Activated T-cell treated with anti-CD3 and anti-CD28 coated beads, Interleukin-2, amount 50 U/mL, for 4 hours (primary cell): ENCODE results near the gene CNPY4. TPM values are rescaled to one million over a fixed set of nuclear protein-coding genes. Genes with fewer than 3 reads are reported as not detected.
"Not testable (repeated sequence)": the region's sequence is repeated elsewhere in the genome, so short reads cannot be mapped to it uniquely, and the experiment has no call there.

ENCODE experiments used
- ATAC-seq, 2 donors: fragments of 200-7000 bp; cut with Tn5 transposase; one replicate each; pipeline ENCODE4 v1.10.0; 2021
- DNase-seq: peaks from one replicate; pipeline ENCODE4 v3.0.0-alpha.2; 2020
- H3K27me3 Mint-ChIP-seq: one replicate; pipeline ENCODE4 v1.8.0; 2021; ENCODE audit warnings: low read depth, mixed read lengths
- H3K36me3 Mint-ChIP-seq: one replicate; pipeline ENCODE4 v1.8.0; 2022; ENCODE audit warnings: mixed read lengths; ENCODE audit not compliant: insufficient read depth
- H3K4me1 Mint-ChIP-seq: one replicate; pipeline ENCODE4 v1.8.0; 2021; ENCODE audit warnings: low read depth, mixed read lengths
- H3K4me3 Mint-ChIP-seq: one replicate; pipeline ENCODE4 v1.8.0; 2021; ENCODE audit warnings: mild to moderate bottlenecking, moderate library complexity, mixed read lengths
- H3K9me3 Mint-ChIP-seq: one replicate; pipeline ENCODE4 v1.8.0; 2021; ENCODE audit warnings: mixed read lengths
- total RNA-seq, 3 donors: library from RNA; stranded (reverse); gene quantifications; one replicate each; pipeline ENCODE4 v1.2.1, GENCODE V29; 2021

The CNPY4 gene
- total RNA-seq, 3 donors from 2014 or later, result 6.6 to 8.6 (median 7.6) TPM

DNA sequence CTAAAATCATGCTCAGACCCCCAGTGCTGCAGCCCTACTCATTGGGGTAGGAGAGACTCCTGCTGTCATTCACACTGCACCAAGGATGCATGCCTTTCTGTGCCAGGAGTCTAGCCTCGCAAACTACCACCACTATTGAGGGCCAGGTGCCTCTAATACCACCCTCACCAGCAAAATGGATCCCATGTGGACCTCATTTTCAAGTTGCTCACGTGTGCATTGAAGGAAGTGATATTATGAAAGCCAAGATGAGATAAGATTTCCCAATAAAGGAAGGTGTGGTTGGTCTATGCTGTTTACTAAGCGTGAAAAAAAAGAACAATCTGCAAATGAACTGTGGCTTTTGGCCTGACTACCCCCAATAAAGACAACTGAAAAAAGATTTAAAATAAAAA, 22.1 kb downstream of the CNPY4 start:
- DNase-seq (no peak), ATAC-seq (no peak)
- H3K4me3 Mint-ChIP-seq, result no peak overlapping the region
- no peaks in the 10 kb centered on the region for H3K9me3 Mint-ChIP-seq
- peaks cover 9% of the 10 kb centered on the region for H3K4me1 Mint-ChIP-seq
- H3K36me3 Mint-ChIP-seq, result no peaks in the 10 kb centered on the region
- H3K27me3 Mint-ChIP-seq, result no peaks in the 10 kb centered on the region

- no peaks in the 10 kb centered on the region for H3K27me3 Mint-ChIP-seq
- DNase-seq (no peak), ATAC-seq (no peak)
- H3K9me3 Mint-ChIP-seq, result no peaks in the 10 kb centered on the region
- H3K4me1 Mint-ChIP-seq, result peaks cover 9% of the 10 kb centered on the region
- no peak overlapping the region for H3K4me3 Mint-ChIP-seq
- no peaks in the 10 kb centered on the region for H3K36me3 Mint-ChIP-seq
Observed at GRCh38 chr7:100142461-100142860, 23.0 kb downstream of the CNPY4 start.

DNA sequence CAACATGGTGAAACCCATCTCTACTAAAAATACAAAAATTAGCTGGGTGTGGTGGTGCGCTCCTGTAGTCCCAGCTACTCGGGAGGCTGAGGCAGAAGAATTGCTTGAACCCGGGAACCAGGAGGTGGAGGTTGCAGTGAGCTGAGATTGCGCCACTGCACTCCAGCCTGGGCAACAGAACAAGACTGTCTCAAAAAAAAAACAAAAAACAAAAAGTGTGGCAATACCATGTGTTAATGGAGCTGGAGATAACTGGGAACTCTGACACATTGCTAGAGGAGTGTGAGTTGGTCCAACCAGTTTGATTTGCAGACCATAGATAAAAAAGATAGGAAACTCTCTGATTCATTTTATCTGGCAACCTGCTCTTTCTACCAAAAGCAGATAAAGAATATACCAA, 26.9 kb downstream of the CNPY4 start:
- not testable (repeated sequence) for H3K36me3 Mint-ChIP-seq, H3K9me3 Mint-ChIP-seq, H3K4me3 Mint-ChIP-seq, DNase-seq, H3K27me3 Mint-ChIP-seq, ATAC-seq
- peaks cover 25% of the 10 kb centered on the region for H3K4me1 Mint-ChIP-seq

DNA sequence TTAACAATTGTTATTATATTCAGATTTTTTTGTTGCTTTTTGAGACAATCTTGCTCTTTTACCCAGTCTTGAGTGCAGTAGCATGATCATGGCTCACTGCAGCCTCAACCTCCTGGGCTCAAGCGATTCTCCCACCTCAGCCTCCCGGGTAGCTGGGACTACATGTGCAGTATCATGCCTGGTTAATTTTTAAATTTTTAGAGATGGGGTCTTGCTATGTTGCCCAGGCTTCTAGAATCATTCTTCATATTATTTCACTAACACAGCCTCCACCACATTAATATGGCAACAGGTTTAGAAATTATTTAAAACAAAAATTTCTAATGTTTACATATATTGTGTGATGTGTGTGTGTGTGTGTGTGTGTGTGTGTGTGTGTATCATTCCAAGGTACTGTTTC, 27.8 kb downstream of the CNPY4 start:
- no peaks in the 10 kb centered on the region for H3K9me3 Mint-ChIP-seq
- DNase-seq, result no peak
- H3K4me3 Mint-ChIP-seq, result no peak overlapping the region
- no peak for ATAC-seq
- no peaks in the 10 kb centered on the region for H3K27me3 Mint-ChIP-seq
- H3K36me3 Mint-ChIP-seq, result peaks cover 6% of the 10 kb centered on the region
- H3K4me1 Mint-ChIP-seq, result peaks cover 31% of the 10 kb centered on the region

DNA sequence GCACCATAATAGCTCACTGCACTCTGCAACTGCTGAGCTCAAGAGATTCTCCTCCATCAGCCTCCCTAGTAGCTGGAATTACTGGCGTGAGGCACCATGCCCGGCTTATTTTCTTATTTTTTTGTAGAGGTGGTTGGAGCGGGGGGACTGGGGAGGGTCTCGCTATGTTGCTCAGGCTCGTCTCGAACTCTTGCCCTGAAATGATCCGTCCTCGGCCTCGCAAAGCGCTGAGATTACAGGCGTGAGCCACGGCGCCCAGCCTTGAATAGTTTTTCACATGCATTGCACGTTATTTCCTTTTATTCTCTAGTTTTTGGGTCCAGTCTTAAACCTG, 28.8 kb downstream of the CNPY4 start:
- Mint-ChIP-seq H3K9me3 (no peaks in the 10 kb centered on the region), H3K36me3 (peaks cover 10% of the 10 kb centered on the region), H3K4me1 (peaks cover 35% of the 10 kb centered on the region), H3K4me3 (peak overlapping the region; percentile 99), H3K27me3 (no peaks in the 10 kb centered on the region)
- ATAC-seq (peak in 1 of 2 donors; percentile 1), DNase-seq (no peak)

GRCh38 chr7:100148559-100149328, 29.3 kb downstream of the CNPY4 start, which contains the start of gene LAMTOR4:
Gene LAMTOR4, plus strand, starts transcription at chr7:100148918. Its CDS starts 55 bp downstream, at chr7:100148973.
- ATAC-seq (peak; percentile 97 to 98), DNase-seq (peak; percentile 96)
- Mint-ChIP-seq H3K36me3 (peaks cover 10% of the 10 kb centered on the region), H3K4me1 (peaks cover 36% of the 10 kb centered on the region), H3K4me3 (peak within 1 kb of the TSS; percentile 99), H3K9me3 (no peaks in the 10 kb centered on the region), H3K27me3 (no peaks in the 10 kb centered on the region)

- ATAC-seq (no peak), DNase-seq (no peak)
- Mint-ChIP-seq H3K4me1 (peaks cover 58% of the 10 kb centered on the region), H3K4me3 (no peak overlapping the region), H3K27me3 (no peaks in the 10 kb centered on the region), H3K36me3 (peaks cover 21% of the 10 kb centered on the region), H3K9me3 (no peaks in the 10 kb centered on the region)
Observed at GRCh38 chr7:100152404-100152803, 33.0 kb downstream of the CNPY4 start.

- Mint-ChIP-seq H3K36me3 (peaks cover 24% of the 10 kb centered on the region), H3K4me1 (peaks cover 57% of the 10 kb centered on the region), H3K27me3 (no peaks in the 10 kb centered on the region), H3K9me3 (no peaks in the 10 kb centered on the region), H3K4me3 (no peak overlapping the region)
- DNase-seq, result no peak
- ATAC-seq, result no peak
Observed at GRCh38 chr7:100152937-100153666, 33.7 kb downstream of the CNPY4 start.

DNA sequence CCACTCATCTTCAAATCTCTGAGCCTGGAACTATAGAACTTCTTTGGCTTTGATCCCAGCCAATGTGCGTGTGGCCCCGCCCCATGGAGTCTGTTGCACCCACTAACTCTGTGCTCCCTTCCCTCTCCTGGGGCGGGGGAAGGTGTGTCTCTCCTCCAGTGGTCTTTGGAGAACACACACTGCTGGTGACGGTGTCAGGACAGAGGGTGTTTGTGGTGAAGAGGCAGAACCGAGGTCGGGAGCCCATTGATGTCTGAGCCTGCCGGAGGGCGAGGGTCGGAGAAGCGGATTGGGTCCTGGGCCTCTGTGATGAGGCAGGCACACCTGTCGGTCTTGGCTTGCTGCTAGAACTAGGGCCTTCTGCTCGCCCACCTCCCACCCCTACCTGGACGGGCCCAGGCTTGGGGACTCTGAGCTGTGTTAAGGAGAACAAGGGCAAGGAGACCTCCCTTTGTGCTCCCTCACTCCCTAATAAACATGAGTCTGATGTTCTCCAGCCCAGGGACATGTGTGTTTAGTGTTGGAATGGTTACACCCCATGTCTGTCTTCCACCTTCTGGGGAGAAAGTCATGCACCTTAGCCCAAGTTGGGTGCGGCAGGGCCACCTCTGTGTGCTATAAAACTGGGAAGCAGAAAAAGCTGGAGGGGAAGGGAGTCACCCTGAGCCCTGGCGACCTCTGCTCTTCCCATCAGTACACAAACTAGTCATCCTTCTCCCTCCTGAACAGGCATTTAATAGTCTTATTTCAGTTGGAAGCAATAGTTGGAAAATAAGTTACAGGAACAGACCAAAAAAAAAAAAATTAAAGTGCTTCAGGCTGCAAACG, 34.5 kb downstream of the CNPY4 start:
- Mint-ChIP-seq H3K4me1 (peaks cover 52% of the 10 kb centered on the region), H3K4me3 (no peak overlapping the region), H3K36me3 (peaks cover 24% of the 10 kb centered on the region), H3K9me3 (no peaks in the 10 kb centered on the region), H3K27me3 (no peaks in the 10 kb centered on the region)
- no peak for DNase-seq
- ATAC-seq, result no peak

DNA sequence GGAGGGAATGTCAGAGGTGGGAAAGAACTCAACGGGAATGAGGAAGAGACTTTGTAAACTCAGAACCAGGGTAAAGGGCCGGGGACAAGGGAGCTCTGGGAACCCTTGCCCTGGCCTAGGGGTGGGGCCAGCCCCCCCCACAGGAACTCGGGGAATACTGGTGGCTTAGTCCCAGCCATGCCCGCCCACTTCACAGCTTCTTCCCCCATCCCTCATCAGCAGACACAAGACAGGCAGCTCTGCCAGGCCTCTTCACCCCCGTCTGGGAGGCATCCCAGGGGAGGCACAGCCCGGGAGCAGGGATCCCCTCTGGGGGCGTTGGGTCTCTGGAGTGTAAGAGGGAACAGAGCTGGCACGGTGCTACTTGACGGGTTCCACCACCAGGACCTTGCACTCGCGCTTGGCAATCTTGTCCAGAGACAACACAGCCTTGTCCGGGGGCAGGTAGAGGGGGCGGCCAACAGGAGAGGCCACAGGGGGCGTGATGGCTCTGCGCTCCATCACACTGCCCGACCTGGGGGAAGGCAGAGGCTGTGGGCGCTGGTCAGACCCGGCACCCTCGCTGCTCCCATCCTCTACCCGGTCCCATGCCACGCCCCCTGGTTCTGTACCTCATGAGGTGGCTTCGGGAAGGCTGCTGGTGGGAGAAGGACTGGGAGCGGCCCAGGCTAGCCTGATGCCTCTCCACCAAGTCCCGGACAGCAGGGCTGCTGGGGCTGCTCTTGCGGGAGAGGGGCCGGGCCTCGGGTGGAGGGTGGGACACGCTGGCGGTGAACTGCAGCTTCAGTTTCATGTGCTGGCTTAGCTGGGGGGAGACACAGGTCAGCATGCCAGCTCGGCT, 35.4 kb downstream of the CNPY4 start:
- Mint-ChIP-seq H3K9me3 (no peaks in the 10 kb centered on the region), H3K4me3 (no peak overlapping the region), H3K27me3 (no peaks in the 10 kb centered on the region), H3K4me1 (peaks cover 62% of the 10 kb centered on the region), H3K36me3 (peaks cover 24% of the 10 kb centered on the region)
- ATAC-seq (no peak), DNase-seq (no peak)

- Mint-ChIP-seq H3K4me1 (peaks cover 55% of the 10 kb centered on the region), H3K4me3 (no peak overlapping the region), H3K36me3 (peaks cover 19% of the 10 kb centered on the region), H3K27me3 (no peaks in the 10 kb centered on the region), H3K9me3 (no peaks in the 10 kb centered on the region)
- DNase-seq, result no peak
- no peak for ATAC-seq
Observed at GRCh38 chr7:100155553-100156317, 36.3 kb downstream of the CNPY4 start.

DNA sequence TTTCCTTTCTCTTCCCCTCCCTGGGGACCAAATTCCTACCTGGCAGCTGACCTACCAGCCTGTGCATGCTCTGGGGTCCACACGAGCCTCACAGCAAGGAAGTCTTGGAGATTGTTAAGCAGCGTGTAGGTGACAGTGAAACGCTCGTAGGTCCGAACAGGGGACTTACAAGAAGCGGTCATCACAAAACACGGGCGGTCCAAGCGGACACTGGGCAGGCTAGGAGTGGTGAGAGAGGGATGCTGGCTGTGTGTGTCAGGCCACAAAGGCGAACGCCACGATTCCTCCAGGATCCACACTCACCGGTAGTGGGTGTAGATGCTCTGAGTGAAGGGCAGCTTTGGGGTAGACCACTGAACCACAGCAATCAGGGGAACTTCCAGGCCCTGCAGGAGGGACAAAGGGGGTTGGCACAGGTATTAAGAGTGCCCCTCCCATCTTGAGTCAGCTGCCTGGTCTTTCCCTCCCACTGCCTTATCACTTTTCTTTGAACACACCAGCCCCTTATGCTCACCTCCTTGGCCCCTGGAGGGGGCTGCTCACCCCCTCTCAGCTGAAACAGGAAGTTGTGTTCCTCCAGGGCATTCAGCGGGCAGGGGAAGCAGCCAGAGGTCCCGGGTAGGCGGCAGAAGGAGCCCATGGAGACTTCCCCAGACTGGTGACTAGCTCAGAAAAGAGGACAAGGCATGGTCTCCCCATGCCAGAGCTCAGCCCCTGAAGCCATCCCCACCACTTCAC, 37.1 kb downstream of the CNPY4 start:
- peaks cover 53% of the 10 kb centered on the region for H3K4me1 Mint-ChIP-seq
- no peaks in the 10 kb centered on the region for H3K9me3 Mint-ChIP-seq
- ATAC-seq (peak; percentile 16 to 25), DNase-seq (no peak)
- H3K4me3 Mint-ChIP-seq, result peak overlapping the region; percentile 84
- H3K36me3 Mint-ChIP-seq, result peaks cover 19% of the 10 kb centered on the region
- no peaks in the 10 kb centered on the region for H3K27me3 Mint-ChIP-seq

DNA sequence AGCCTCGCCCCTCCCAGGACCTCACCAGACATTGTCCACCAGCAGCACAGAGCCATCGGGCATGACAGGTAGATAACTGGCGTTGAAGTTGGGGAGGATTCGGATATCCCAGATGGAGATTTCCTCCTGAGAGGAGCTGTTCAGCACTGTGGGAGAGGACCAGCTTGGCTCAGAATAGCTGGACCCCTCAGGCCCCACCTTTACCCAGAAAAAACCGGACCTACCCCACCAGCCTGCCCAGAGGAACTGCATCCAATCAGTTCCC, 37.6 kb downstream of the CNPY4 start:
- ATAC-seq (no peak), DNase-seq (no peak)
- peaks cover 51% of the 10 kb centered on the region for H3K4me1 Mint-ChIP-seq
- peaks cover 19% of the 10 kb centered on the region for H3K36me3 Mint-ChIP-seq
- H3K4me3 Mint-ChIP-seq, result peak overlapping the region; percentile 84
- no peaks in the 10 kb centered on the region for H3K27me3 Mint-ChIP-seq
- H3K9me3 Mint-ChIP-seq, result no peaks in the 10 kb centered on the region
